Mesendoderm (in vitro differentiated cells): ENCODE measurements around the gene UNC5B.

Source experiments
- DNase-seq: peaks from one replicate; pipeline ENCODE4 v3.0.0; 2013
- H2AK5ac ChIP-seq: 2 replicates; pipeline ENCODE4 v1.6.1; 2013; ENCODE audit warnings: low read length, inconsistent platforms
- H2BK120ac ChIP-seq: 2 replicates; pipeline ENCODE4 v1.6.1; 2013; ENCODE audit warnings: low read depth, mild to moderate bottlenecking, low read length, moderate library complexity, mixed read lengths
- H2BK15ac ChIP-seq: replicated peaks from 2 replicates; pipeline ENCODE4 v1.6.1; 2013; ENCODE audit warnings: low read depth, mild to moderate bottlenecking, moderate library complexity
- H2BK5ac ChIP-seq: 2 replicates; pipeline ENCODE4 v1.6.1; 2013; ENCODE audit warnings: low read length, inconsistent platforms
- H3K18ac ChIP-seq: 2 replicates; pipeline ENCODE4 v1.6.1; 2013; ENCODE audit warnings: mild to moderate bottlenecking, low read length, mixed read lengths
- H3K23ac ChIP-seq: one replicate; pipeline ENCODE4 v1.6.1; 2013; ENCODE audit warnings: low read length
- H3K27ac ChIP-seq: 2 replicates; pipeline ENCODE4 v1.5.1; 2013; ENCODE audit warnings: low read depth, mild to moderate bottlenecking, inconsistent platforms, low read length, moderate library complexity
- H3K27me3 ChIP-seq: 2 replicates; pipeline ENCODE4 v1.6.1; 2013; ENCODE audit warnings: low read length, control low read depth, mild to moderate bottlenecking, inconsistent platforms; ENCODE audit not compliant: insufficient read depth, poor library complexity
- H3K36me3 ChIP-seq: 2 replicates; pipeline ENCODE4 v1.6.1; 2013; ENCODE audit warnings: low read length, inconsistent platforms; ENCODE audit not compliant: control insufficient read depth, insufficient read depth
- H3K4ac ChIP-seq: one replicate; pipeline ENCODE4 v1.6.1; 2013; ENCODE audit warnings: low read depth, mild to moderate bottlenecking, low read length, moderate library complexity
- H3K4me1 ChIP-seq: 2 replicates; pipeline ENCODE4 v1.6.1; 2013; ENCODE audit warnings: low read depth, low read length, inconsistent platforms; ENCODE audit not compliant: control insufficient read depth
- H3K4me2 ChIP-seq: 2 replicates; pipeline ENCODE4 v1.6.1; 2013; ENCODE audit warnings: low read length
- H3K4me3 ChIP-seq: 2 replicates; pipeline ENCODE4 v1.5.1; 2013; ENCODE audit warnings: mild to moderate bottlenecking, low read length
- H3K56ac ChIP-seq: one replicate; pipeline ENCODE4 v1.6.1; 2013; ENCODE audit warnings: low read length
- H3K79me1 ChIP-seq: 2 replicates; pipeline ENCODE4 v1.6.1; 2013; ENCODE audit warnings: low read length, inconsistent platforms
- H3K79me2 ChIP-seq: 2 replicates; pipeline ENCODE4 v1.6.1; 2013; ENCODE audit warnings: mild to moderate bottlenecking, low read length; ENCODE audit not compliant: control insufficient read depth, insufficient read depth
- H3K9ac ChIP-seq: 2 replicates; pipeline ENCODE4 v1.6.1; 2013; ENCODE audit warnings: low read length, inconsistent platforms
- H4K5ac ChIP-seq: one replicate; pipeline ENCODE4 v1.6.1; 2013; ENCODE audit warnings: low read length
- H4K8ac ChIP-seq: one replicate; pipeline ENCODE4 v1.6.1; 2013; ENCODE audit warnings: low read depth, mild to moderate bottlenecking, control low read depth, low read length, moderate library complexity
- WGBS: extraction: QIAGEN DNeasy Blood & Tissue Kit; methylation state at CpG from one replicate; pipeline ENCODE4 v1.1.7; 2013; ENCODE audit warnings: low lambda C conversion rate, missing lambda C conversion rate; ENCODE audit not compliant: insufficient coverage; ENCODE audit errors: extremely low coverage; 5-methylcytosine and 5-hydroxymethylcytosine counted together

Gene UNC5B

GRCh38 chr10:71236822-71237682, 24.7 kb downstream of the UNC5B start:
- Histone ChIP-seq H2BK15ac (no peak overlapping the region), H4K5ac (no peak overlapping the region), H3K79me1 (peaks cover 12% of the 10 kb centered on the region), H3K18ac (peak overlapping the region; percentile 15), H3K56ac (peak overlapping the region; percentile 66), H3K23ac (no peak overlapping the region), H2BK120ac (no peak overlapping the region), H3K4me3 (no peak overlapping the region), H3K9ac (peak overlapping the region; percentile 42), H2AK5ac (peak overlapping the region; percentile 34), H4K8ac (no peak overlapping the region), H3K36me3 (no peaks in the 10 kb centered on the region), H3K27me3 (no peaks in the 10 kb centered on the region), H3K4me1 (peaks cover 49% of the 10 kb centered on the region), H3K27ac (no peak overlapping the region), H3K79me2 (peaks cover 2% of the 10 kb centered on the region), H2BK5ac (peak overlapping the region; percentile 51), H3K4ac (no peak overlapping the region), H3K4me2 (no peak overlapping the region)
- whole genome bisulfite sequencing = no CpG with 5 or more reads among the region's 15 CpGs
- no peak for DNase-seq

- Histone ChIP-seq H3K27ac (no peak overlapping the region), H4K5ac (no peak overlapping the region)
- WGBS = no CpG with 5 or more reads among the region's 11 CpGs
These were observed 25.7 kb downstream of the UNC5B start for GRCh38 chr10:71237843-71238623.

GRCh38 chr10:71238626-71239025, 26.3 kb downstream of the UNC5B start:
- Histone ChIP-seq H3K79me1 (peaks cover 14% of the 10 kb centered on the region), H3K4me3 (no peak overlapping the region), H3K4ac (no peak overlapping the region), H3K23ac (no peak overlapping the region), H2BK15ac (no peak overlapping the region), H3K4me1 (peaks cover 41% of the 10 kb centered on the region), H3K18ac (no peak overlapping the region), H2BK5ac (no peak overlapping the region), H3K4me2 (no peak overlapping the region), H3K36me3 (no peaks in the 10 kb centered on the region), H4K8ac (no peak overlapping the region), H3K56ac (no peak overlapping the region), H3K27ac (no peak overlapping the region), H2BK120ac (no peak overlapping the region), H3K9ac (no peak overlapping the region), H3K79me2 (peaks cover 2% of the 10 kb centered on the region), H3K27me3 (no peaks in the 10 kb centered on the region), H2AK5ac (no peak overlapping the region), H4K5ac (no peak overlapping the region)
- no peak for DNase-seq
- WGBS = no CpG with 5 or more reads among the region's 4 CpGs

More at GRCh38 chr10:71237843-71238623, 25.7 kb downstream of the UNC5B start:
- no peaks in the 10 kb centered on the region for H3K36me3 ChIP-seq
- no peak overlapping the region for H2BK120ac ChIP-seq
- no peak overlapping the region for H4K8ac ChIP-seq
- DNase-seq = no peak
- H2BK15ac ChIP-seq = no peak overlapping the region
- no peaks in the 10 kb centered on the region for H3K27me3 ChIP-seq
- no peak overlapping the region for H2BK5ac ChIP-seq
- peak overlapping the region; percentile 66 for H3K56ac ChIP-seq
- H3K9ac ChIP-seq = peak overlapping the region; percentile 54
- no peak overlapping the region for H3K4me2 ChIP-seq
- H3K4me1 ChIP-seq = peaks cover 44% of the 10 kb centered on the region
- H3K4me3 ChIP-seq = no peak overlapping the region
- no peak overlapping the region for H3K4ac ChIP-seq
- peak overlapping the region; percentile 75 for H2AK5ac ChIP-seq
- peaks cover 2% of the 10 kb centered on the region for H3K79me2 ChIP-seq
- H3K23ac ChIP-seq = peak overlapping the region; percentile 71
- H3K79me1 ChIP-seq = peaks cover 14% of the 10 kb centered on the region
- H3K18ac ChIP-seq = peak overlapping the region; percentile 20

GRCh38 chr10:71239131-71239915, 27.0 kb downstream of the UNC5B start:
- H2BK15ac ChIP-seq = no peak overlapping the region
- H2BK5ac ChIP-seq = no peak overlapping the region
- no peaks in the 10 kb centered on the region for H3K27me3 ChIP-seq
- no peak overlapping the region for H3K4me2 ChIP-seq
- no peak overlapping the region for H3K9ac ChIP-seq
- H3K79me2 ChIP-seq = peaks cover 2% of the 10 kb centered on the region
- H3K4ac ChIP-seq = no peak overlapping the region
- H4K8ac ChIP-seq = no peak overlapping the region
- no peak for DNase-seq
- no peaks in the 10 kb centered on the region for H3K36me3 ChIP-seq
- H3K23ac ChIP-seq = no peak overlapping the region
- H3K79me1 ChIP-seq = peaks cover 14% of the 10 kb centered on the region
- WGBS = no CpG with 5 or more reads among the region's 13 CpGs
- peaks cover 35% of the 10 kb centered on the region for H3K4me1 ChIP-seq
- no peak overlapping the region for H3K4me3 ChIP-seq
- peak overlapping the region; percentile 56 for H3K56ac ChIP-seq
- H3K27ac ChIP-seq = no peak overlapping the region
- no peak overlapping the region for H2AK5ac ChIP-seq
- H3K18ac ChIP-seq = no peak overlapping the region
- H4K5ac ChIP-seq = no peak overlapping the region
- H2BK120ac ChIP-seq = no peak overlapping the region

GRCh38 chr10:71239946-71240795, 27.8 kb downstream of the UNC5B start:
- Histone ChIP-seq H4K5ac (no peak overlapping the region), H3K4me2 (no peak overlapping the region), H3K4me1 (peaks cover 30% of the 10 kb centered on the region), H2BK120ac (no peak overlapping the region), H3K4me3 (no peak overlapping the region), H3K79me2 (peaks cover 2% of the 10 kb centered on the region), H2BK5ac (no peak overlapping the region), H3K56ac (peak overlapping the region; percentile 45), H3K27me3 (no peaks in the 10 kb centered on the region), H3K4ac (no peak overlapping the region), H2BK15ac (no peak overlapping the region), H4K8ac (no peak overlapping the region), H3K18ac (no peak overlapping the region), H3K79me1 (peaks cover 14% of the 10 kb centered on the region), H3K36me3 (no peaks in the 10 kb centered on the region), H3K27ac (no peak overlapping the region), H3K23ac (no peak overlapping the region), H2AK5ac (no peak overlapping the region), H3K9ac (no peak overlapping the region)
- DNase-seq = no peak
- WGBS = no CpG with 5 or more reads among the region's 22 CpGs
